Measurements from ENCODE around the gene MORF4L1.
A peak's percentile ranks its signal among the peaks of the same experiment; 100 is the strongest.

Gene MORF4L1

GRCh38 chr15:78944202-78944625 lies 71.5 kb downstream of the MORF4L1 start:
- DNase-seq (ENCODE audit: low read depth): no peak
- TF ChIP-seq, protein P1, sequence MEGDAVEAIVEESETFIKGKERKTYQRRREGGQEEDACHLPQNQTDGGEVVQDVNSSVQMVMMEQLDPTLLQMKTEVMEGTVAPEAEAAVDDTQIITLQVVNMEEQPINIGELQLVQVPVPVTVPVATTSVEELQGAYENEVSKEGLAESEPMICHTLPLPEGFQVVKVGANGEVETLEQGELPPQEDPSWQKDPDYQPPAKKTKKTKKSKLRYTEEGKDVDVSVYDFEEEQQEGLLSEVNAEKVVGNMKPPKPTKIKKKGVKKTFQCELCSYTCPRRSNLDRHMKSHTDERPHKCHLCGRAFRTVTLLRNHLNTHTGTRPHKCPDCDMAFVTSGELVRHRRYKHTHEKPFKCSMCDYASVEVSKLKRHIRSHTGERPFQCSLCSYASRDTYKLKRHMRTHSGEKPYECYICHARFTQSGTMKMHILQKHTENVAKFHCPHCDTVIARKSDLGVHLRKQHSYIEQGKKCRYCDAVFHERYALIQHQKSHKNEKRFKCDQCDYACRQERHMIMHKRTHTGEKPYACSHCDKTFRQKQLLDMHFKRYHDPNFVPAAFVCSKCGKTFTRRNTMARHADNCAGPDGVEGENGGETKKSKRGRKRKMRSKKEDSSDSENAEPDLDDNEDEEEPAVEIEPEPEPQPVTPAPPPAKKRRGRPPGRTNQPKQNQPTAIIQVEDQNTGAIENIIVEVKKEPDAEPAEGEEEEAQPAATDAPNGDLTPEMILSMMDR (IDR thresholded peaks at IDR 0.05; ENCODE audit: control insufficient read depth, extremely low read depth, insufficient read depth): no peak
- peak overlapping the region; percentile 86 for H3K4me3 ChIP-seq (ENCODE audit: low read depth, low read length)

DNA sequence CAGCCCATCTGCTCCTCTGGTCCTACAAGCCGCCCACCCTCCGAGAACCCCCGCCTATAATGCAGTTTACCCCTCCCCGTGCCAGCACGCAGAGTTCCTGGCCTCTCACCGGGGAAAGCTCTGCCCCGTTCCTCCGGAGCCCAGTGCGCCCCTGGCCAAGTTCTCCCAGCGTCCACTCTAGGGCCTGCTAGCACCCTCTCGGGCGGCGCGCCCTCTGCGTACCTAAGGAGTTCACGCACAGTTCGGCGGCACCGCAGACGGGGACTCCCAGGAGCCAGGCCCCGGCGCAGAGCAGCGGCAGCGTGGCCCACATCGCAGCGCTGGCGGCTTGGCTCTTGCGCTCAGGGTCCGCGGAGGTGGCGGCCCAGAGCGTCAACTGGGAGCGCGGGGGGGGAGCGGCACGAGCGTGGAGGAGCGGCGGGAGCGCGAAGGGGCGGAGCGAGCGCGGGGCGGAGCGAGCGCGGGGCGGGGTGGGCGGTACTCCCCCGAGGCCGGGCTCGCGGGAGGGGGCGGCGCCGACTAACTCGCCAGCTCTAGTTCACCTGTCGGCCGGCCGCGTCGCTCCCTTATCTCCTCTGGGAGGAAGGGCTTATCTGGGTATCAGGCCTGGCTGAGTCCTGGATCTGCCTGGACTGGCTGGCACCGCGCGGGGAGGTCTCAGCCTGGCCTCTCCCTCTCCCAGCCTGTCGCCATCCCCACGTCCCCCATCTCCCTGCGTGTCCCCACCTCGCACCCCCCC lies 72.1 kb downstream of the MORF4L1 start, which contains the start of gene CTSH:
CTSH (minus strand) TSS at position 378 of the 739 bp plus-strand sequence; CDS start at position 313, 65 bp downstream.
- peak; percentile 59 for DNase-seq (ENCODE audit: low read depth)
- TF ChIP-seq, protein P1 (IDR thresholded peaks at IDR 0.05; ENCODE audit: control insufficient read depth, extremely low read depth, insufficient read depth): no peak
- peak within 1 kb of the TSS; percentile 86 for H3K4me3 ChIP-seq (ENCODE audit: low read depth, low read length)

DNA sequence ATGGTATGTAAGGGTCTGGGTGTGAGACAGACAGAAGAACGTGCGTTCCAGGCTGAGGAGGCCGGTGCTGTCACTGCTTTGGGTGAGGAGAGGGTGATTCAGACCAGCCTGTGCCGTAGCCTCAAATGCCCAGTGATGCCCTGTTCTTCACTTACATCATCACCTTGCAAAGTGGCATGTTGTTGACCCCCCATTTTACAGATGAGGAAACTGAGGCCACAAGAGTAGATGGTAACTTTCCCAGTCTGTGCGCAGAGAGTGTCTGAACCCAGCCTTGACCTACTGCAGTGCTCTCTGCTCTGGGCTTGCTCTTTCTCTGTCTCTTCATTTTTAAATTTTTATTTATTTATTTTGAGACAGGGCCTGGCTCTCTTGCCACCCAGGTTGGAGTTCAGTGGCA lies 73.8 kb downstream of the MORF4L1 start:
- TF ChIP-seq, protein P1 (IDR thresholded peaks at IDR 0.05; ENCODE audit: control insufficient read depth, extremely low read depth, insufficient read depth): no peak
- DNase-seq (ENCODE audit: low read depth): no peak
- no peak overlapping the region for H3K4me3 ChIP-seq (ENCODE audit: low read depth, low read length)

DNA sequence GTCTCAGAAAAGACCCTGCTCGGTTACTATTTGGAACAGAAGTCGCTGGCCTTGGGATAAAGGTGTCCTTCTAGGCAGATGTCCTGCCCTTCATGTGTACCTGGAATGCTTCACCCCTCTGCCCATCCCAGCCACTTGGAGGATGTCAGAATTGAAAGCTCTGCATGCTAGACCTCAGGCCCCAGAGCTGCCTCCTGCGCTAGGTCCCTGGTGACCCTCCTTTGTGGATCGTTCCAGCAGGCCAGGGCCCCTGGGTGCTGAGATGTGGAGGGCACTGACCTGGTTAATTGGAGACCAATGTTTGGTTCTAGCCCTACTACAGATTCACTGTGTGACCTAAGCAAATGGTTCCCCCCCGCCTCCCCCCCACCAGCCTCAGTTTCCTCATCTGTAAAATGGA lies 74.8 kb downstream of the MORF4L1 start:
- TF ChIP-seq, protein P1 (IDR thresholded peaks at IDR 0.05; ENCODE audit: control insufficient read depth, extremely low read depth, insufficient read depth): no peak
- H3K4me3 ChIP-seq (ENCODE audit: low read depth, low read length): no peak overlapping the region
- no peak for DNase-seq (ENCODE audit: low read depth)
